HUES48 (cell line): ENCODE data around the gene BNC2.
A peak's percentile ranks its signal among the peaks of the same experiment; 100 is the strongest.
"Not testable (repeated sequence)": the region's sequence is repeated elsewhere in the genome, so short reads cannot be mapped to it uniquely, and the experiment has no call there.

ENCODE experiments used
- H3K27ac ChIP-seq: one replicate; pipeline ENCODE4 v1.7.0; 2013; ENCODE audit warnings: low read depth, low read length, inconsistent platforms
- H3K27me3 ChIP-seq: 2 replicates; pipeline ENCODE4 v1.6.1; 2013; ENCODE audit warnings: mild to moderate bottlenecking, low read length; ENCODE audit not compliant: control insufficient read depth, insufficient read depth
- H3K36me3 ChIP-seq: 2 replicates; pipeline ENCODE4 v1.6.1; 2013; ENCODE audit warnings: low read length; ENCODE audit not compliant: control insufficient read depth, insufficient read depth
- H3K4me1 ChIP-seq: 2 replicates; pipeline ENCODE4 v1.6.1; 2013; ENCODE audit warnings: mild to moderate bottlenecking, low read length; ENCODE audit not compliant: control insufficient read depth, insufficient read depth
- H3K4me3 ChIP-seq: 2 replicates; pipeline ENCODE4 v1.5.1; 2013; ENCODE audit warnings: mild to moderate bottlenecking, low read depth, low read length
- H3K9ac ChIP-seq: 2 replicates; pipeline ENCODE4 v1.6.1; 2013; ENCODE audit warnings: mild to moderate bottlenecking, low read depth, low read length, moderate library complexity
- H3K9me3 ChIP-seq: 2 replicates; pipeline ENCODE4 v1.6.1; 2013; ENCODE audit warnings: low read length; ENCODE audit not compliant: control insufficient read depth, insufficient read depth

The BNC2 gene, protein sequence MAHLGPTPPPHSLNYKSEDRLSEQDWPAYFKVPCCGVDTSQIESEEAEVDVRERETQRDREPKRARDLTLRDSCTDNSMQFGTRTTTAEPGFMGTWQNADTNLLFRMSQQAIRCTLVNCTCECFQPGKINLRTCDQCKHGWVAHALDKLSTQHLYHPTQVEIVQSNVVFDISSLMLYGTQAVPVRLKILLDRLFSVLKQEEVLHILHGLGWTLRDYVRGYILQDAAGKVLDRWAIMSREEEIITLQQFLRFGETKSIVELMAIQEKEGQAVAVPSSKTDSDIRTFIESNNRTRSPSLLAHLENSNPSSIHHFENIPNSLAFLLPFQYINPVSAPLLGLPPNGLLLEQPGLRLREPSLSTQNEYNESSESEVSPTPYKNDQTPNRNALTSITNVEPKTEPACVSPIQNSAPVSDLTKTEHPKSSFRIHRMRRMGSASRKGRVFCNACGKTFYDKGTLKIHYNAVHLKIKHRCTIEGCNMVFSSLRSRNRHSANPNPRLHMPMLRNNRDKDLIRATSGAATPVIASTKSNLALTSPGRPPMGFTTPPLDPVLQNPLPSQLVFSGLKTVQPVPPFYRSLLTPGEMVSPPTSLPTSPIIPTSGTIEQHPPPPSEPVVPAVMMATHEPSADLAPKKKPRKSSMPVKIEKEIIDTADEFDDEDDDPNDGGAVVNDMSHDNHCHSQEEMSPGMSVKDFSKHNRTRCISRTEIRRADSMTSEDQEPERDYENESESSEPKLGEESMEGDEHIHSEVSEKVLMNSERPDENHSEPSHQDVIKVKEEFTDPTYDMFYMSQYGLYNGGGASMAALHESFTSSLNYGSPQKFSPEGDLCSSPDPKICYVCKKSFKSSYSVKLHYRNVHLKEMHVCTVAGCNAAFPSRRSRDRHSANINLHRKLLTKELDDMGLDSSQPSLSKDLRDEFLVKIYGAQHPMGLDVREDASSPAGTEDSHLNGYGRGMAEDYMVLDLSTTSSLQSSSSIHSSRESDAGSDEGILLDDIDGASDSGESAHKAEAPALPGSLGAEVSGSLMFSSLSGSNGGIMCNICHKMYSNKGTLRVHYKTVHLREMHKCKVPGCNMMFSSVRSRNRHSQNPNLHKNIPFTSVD

GRCh38 chr9:16870596-16871335, at the start of gene BNC2:
TSS of gene BNC2 (minus strand) at chr9:16870670. CDS start at chr9:16870648, 22 bp downstream.
- H3K4me1 ChIP-seq = peaks cover 47% of the 10 kb centered on the region
- peak within 1 kb of the TSS; percentile 80 for H3K4me3 ChIP-seq
- peak within 1 kb of the TSS; percentile 68 for H3K9ac ChIP-seq

DNA sequence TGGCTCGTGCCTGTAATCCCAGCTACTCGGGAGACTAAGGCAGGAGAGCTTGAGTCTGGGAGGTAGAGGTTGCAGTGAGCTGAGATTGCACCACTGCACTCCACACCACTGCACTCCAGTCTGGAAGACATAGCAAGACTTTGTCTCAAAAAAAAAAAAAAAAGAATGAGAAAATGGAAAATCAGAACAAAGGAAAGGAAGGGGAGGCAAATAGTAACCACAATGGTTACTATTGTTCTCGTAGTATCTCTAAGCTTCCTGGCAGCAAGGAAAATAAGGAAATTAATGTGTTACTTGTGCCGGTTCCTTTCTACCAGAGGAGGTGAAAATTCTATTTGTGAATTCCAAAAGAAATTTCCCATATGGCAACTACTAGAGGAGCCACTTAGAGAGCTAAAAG, 48.5 kb upstream of the BNC2 start:
- no peaks in the 10 kb centered on the region for H3K9me3 ChIP-seq
- H3K27ac ChIP-seq = no peak overlapping the region
- H3K9ac ChIP-seq = no peak overlapping the region
- H3K36me3 ChIP-seq = no peaks in the 10 kb centered on the region
- no peak overlapping the region for H3K4me3 ChIP-seq
- H3K27me3 ChIP-seq = peaks cover 20% of the 10 kb centered on the region
- peaks cover 3% of the 10 kb centered on the region; the same call in 1 of the 2 replicates for H3K4me1 ChIP-seq

More at GRCh38 chr9:16870596-16871335, at the start of gene BNC2:
- Histone ChIP-seq H3K36me3 (no peaks in the 10 kb centered on the region), H3K27ac (peak within 1 kb of the TSS; percentile 75), H3K27me3 (peaks cover 7% of the 10 kb centered on the region; the same call in 1 of the 2 replicates), H3K9me3 (no peaks in the 10 kb centered on the region)

GRCh38 chr9:16915126-16915831, 44.8 kb upstream of the BNC2 start:
- Histone ChIP-seq H3K36me3 (no peaks in the 10 kb centered on the region), H3K9me3 (no peaks in the 10 kb centered on the region), H3K27me3 (peaks cover 5% of the 10 kb centered on the region; the same call in 1 of the 2 replicates), H3K27ac (no peak overlapping the region), H3K4me1 (no peaks in the 10 kb centered on the region), H3K4me3 (no peak overlapping the region), H3K9ac (no peak overlapping the region)

DNA sequence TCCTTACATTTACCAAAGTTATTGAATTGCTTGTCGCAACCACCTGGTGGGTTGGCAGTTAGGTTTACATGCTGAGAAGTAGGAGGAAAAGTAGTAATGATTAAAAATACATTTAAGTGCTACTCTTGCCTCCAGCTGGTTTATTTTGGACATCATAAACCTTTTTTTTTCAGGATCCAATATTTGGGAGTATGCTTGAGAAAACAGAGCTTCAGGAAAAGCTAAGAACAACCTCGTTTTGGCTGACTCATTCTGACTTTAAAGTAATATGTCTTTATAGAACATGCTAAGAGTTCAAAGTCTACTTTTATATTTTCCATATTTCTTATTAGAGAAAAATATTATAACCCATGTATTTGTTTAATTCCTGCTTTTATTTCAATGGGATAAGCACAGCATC, 41.7 kb upstream of the BNC2 start:
- H3K4me1 ChIP-seq = no peaks in the 10 kb centered on the region
- H3K27me3 ChIP-seq = no peaks in the 10 kb centered on the region
- no peaks in the 10 kb centered on the region for H3K36me3 ChIP-seq
- no peaks in the 10 kb centered on the region for H3K9me3 ChIP-seq
- no peak overlapping the region for H3K27ac ChIP-seq
- no peak overlapping the region for H3K9ac ChIP-seq
- no peak overlapping the region for H3K4me3 ChIP-seq

- not testable (repeated sequence) for H3K36me3 ChIP-seq, H3K4me3 ChIP-seq, H3K27me3 ChIP-seq, H3K27ac ChIP-seq, H3K9ac ChIP-seq, H3K4me1 ChIP-seq, H3K9me3 ChIP-seq
Measured at GRCh38 chr9:16908206-16908605, 37.7 kb upstream of the BNC2 start.

DNA sequence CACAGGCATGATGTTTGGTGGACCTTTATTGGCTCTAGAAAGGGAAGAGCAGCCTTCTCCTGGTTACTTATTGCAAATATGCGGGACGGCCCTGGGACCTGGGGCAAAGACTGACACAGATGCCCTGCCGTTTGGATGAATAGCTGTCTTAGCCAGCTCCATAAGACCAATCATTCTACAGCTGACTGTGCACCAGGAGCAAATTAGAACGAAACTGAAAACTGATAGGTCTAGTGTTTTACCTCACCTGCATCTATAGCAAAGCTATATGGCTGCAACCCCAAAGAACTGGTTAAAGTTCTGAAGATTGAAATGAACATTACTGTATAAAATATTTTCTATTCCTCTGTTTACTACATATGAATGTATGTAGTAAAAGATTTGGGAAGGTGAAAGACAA, 34.2 kb upstream of the BNC2 start:
- Histone ChIP-seq H3K27ac (no peak overlapping the region), H3K4me3 (no peak overlapping the region), H3K4me1 (peaks cover 3% of the 10 kb centered on the region; the same call in 1 of the 2 replicates), H3K36me3 (no peaks in the 10 kb centered on the region), H3K9me3 (no peaks in the 10 kb centered on the region), H3K9ac (no peak overlapping the region), H3K27me3 (no peaks in the 10 kb centered on the region)

- H3K27ac ChIP-seq = no peak overlapping the region
- H3K9ac ChIP-seq = no peak overlapping the region
- no peak overlapping the region for H3K4me3 ChIP-seq
- H3K9me3 ChIP-seq = no peaks in the 10 kb centered on the region
- no peaks in the 10 kb centered on the region for H3K36me3 ChIP-seq
- no peaks in the 10 kb centered on the region for H3K27me3 ChIP-seq
- H3K4me1 ChIP-seq = peaks cover 9% of the 10 kb centered on the region; the same call in 1 of the 2 replicates
Measured at GRCh38 chr9:16901590-16901989, 31.1 kb upstream of the BNC2 start.

DNA sequence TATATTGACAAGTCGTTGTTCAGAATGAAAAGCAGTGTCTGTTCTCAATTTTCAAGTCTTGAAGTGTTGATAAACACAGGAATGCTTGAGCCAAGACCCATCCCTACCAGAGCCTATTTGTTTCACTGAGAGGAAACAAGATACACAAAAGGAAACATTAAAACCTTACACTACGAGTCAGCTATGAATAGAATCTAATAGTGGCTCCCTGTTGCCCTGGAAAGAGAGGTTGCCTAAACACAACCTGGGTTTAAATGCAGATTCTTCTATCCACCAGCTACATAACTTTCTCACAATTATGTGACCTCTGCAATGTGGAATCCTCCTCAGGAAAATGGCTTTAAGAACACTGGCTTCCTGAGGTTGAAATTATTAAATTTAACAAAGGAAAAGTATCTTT, 29.1 kb upstream of the BNC2 start:
- peaks cover 9% of the 10 kb centered on the region; the same call in 1 of the 2 replicates for H3K4me1 ChIP-seq
- no peak overlapping the region for H3K4me3 ChIP-seq

GRCh38 chr9:16898464-16898863, 28.0 kb upstream of the BNC2 start:
- Histone ChIP-seq H3K4me1 (peaks cover 9% of the 10 kb centered on the region; the same call in 1 of the 2 replicates), H3K27ac (no peak overlapping the region), H3K4me3 (no peak overlapping the region), H3K9ac (no peak overlapping the region), H3K27me3 (no peaks in the 10 kb centered on the region), H3K36me3 (no peaks in the 10 kb centered on the region), H3K9me3 (no peaks in the 10 kb centered on the region)

More for the DNA sequence above, 29.1 kb upstream of the BNC2 start:
- Histone ChIP-seq H3K36me3 (no peaks in the 10 kb centered on the region), H3K9me3 (no peaks in the 10 kb centered on the region), H3K27me3 (no peaks in the 10 kb centered on the region), H3K27ac (no peak overlapping the region), H3K9ac (no peak overlapping the region)

- H3K9ac ChIP-seq = no peak overlapping the region
- H3K27me3 ChIP-seq = no peaks in the 10 kb centered on the region
- H3K4me3 ChIP-seq = no peak overlapping the region
- H3K36me3 ChIP-seq = no peaks in the 10 kb centered on the region
- H3K9me3 ChIP-seq = no peaks in the 10 kb centered on the region
- peaks cover 6% of the 10 kb centered on the region; the same call in 1 of the 2 replicates for H3K4me1 ChIP-seq
- no peak overlapping the region for H3K27ac ChIP-seq
Measured at GRCh38 chr9:16888594-16888993, 18.1 kb upstream of the BNC2 start.
